SK-N-SH treated with all-trans-retinoic acid at 6 μM for 48 hours (cell line): Measurements from ENCODE around the gene CNMD.

Experiments
- ATAC-seq: fragments of 200-7000 bp; cut with Tn5 transposase; 3 replicates; pipeline ENCODE4 v1.9.1; 2020; ENCODE audit warnings: mild to moderate bottlenecking, moderate library complexity
- ARNTL ChIP-seq: fragments of 450-650 bp; formaldehyde crosslinking; IDR thresholded peaks from 2 replicates; pipeline ENCODE4 v1.5.0; 2020; ENCODE audit warnings: low read depth, mild to moderate bottlenecking, moderate library complexity, borderline replicate concordance
- BACH2 ChIP-seq: fragments of 250-450 bp; sonication (Bioruptor Pico); IDR thresholded peaks from 2 replicates; pipeline ENCODE4 v1.9.0; 2021; ENCODE audit warnings: mild to moderate bottlenecking, borderline replicate concordance
- CSDC2 ChIP-seq: fragments of 250-450 bp; sonication (Bioruptor Pico); IDR thresholded peaks from 2 replicates; pipeline ENCODE4 v1.5.0; 2020; ENCODE audit warnings: mild to moderate bottlenecking, moderate library complexity
- ESRRG ChIP-seq: fragments of 250-450 bp; sonication (Bioruptor Pico); IDR thresholded peaks from 2 replicates; pipeline ENCODE4 v1.6.1; 2021; ENCODE audit warnings: mild to moderate bottlenecking
- GLIS3 ChIP-seq: fragments of 250-450 bp; sonication (Bioruptor Pico); IDR thresholded peaks from 2 replicates; pipeline ENCODE4 v1.5.0; 2020; ENCODE audit warnings: mild to moderate bottlenecking, moderate library complexity
- ISL1 ChIP-seq: fragments of 250-450 bp; sonication (Bioruptor Pico); IDR thresholded peaks from 2 replicates; pipeline ENCODE4 v2.1.2; 2022; ENCODE audit warnings: mild to moderate bottlenecking, moderate library complexity
- OSR1 ChIP-seq: fragments of 250-450 bp; sonication (Bioruptor Pico); IDR thresholded peaks from 2 replicates; pipeline ENCODE4 v1.8.0; 2022; ENCODE audit warnings: moderate library complexity, mild to moderate bottlenecking, inconsistent platforms
- PPARA ChIP-seq: fragments of 250-450 bp; sonication (Bioruptor Pico); IDR thresholded peaks from 2 replicates; pipeline ENCODE4 v1.5.0; 2020; ENCODE audit warnings: mild to moderate bottlenecking, borderline replicate concordance
- SNAI2 ChIP-seq: fragments of 250-450 bp; sonication (Bioruptor Pico); IDR thresholded peaks from 2 replicates; pipeline ENCODE4 v1.5.0; 2020; ENCODE audit warnings: mild to moderate bottlenecking, moderate library complexity
- TCF4 ChIP-seq: fragments of 250-450 bp; sonication (Bioruptor Pico); IDR thresholded peaks from 2 replicates; pipeline ENCODE4 v1.8.0; 2021; ENCODE audit warnings: mild to moderate bottlenecking, moderate library complexity, borderline replicate concordance
- TOX ChIP-seq: fragments of 250-450 bp; sonication (Bioruptor Pico); IDR thresholded peaks from 2 replicates; pipeline ENCODE4 v1.8.0; 2021; ENCODE audit warnings: mild to moderate bottlenecking, moderate library complexity, borderline replicate concordance
- ZC3H10 ChIP-seq: fragments of 250-450 bp; sonication (Bioruptor Pico); IDR thresholded peaks from 2 replicates; pipeline ENCODE4 v1.5.1; 2021; ENCODE audit warnings: mild to moderate bottlenecking, moderate library complexity
- ZFP3 ChIP-seq: fragments of 250-450 bp; sonication (Bioruptor Pico); IDR thresholded peaks from 2 replicates; pipeline ENCODE4 v1.5.0; 2020; ENCODE audit warnings: mild to moderate bottlenecking, moderate library complexity
- ZFP30 ChIP-seq: fragments of 450-650 bp; formaldehyde crosslinking; IDR thresholded peaks from 2 replicates; pipeline ENCODE4 v1.5.0; 2022; ENCODE audit warnings: mild to moderate bottlenecking, moderate library complexity
- ZNF565 ChIP-seq: fragments of 450-650 bp; formaldehyde crosslinking; conservative IDR thresholded peaks from 2 replicates; pipeline ENCODE4 v1.5.0; 2020; ENCODE audit warnings: low read depth, mild to moderate bottlenecking, moderate library complexity
- ZNF8 ChIP-seq: fragments of 450-650 bp; formaldehyde crosslinking; IDR thresholded peaks from 2 replicates; pipeline ENCODE4 v1.5.0; 2020; ENCODE audit warnings: mild to moderate bottlenecking, moderate library complexity
- TF ChIP-seq, protein P1 (sequence below): fragments of 250-450 bp; sonication (Bioruptor Pico); IDR thresholded peaks from 2 replicates; pipeline ENCODE4 v1.5.1; 2020; ENCODE audit warnings: low read depth, mild to moderate bottlenecking, moderate library complexity
- TF ChIP-seq, protein P2 (sequence below): fragments of 250-450 bp; sonication (Bioruptor Pico); IDR thresholded peaks from 2 replicates; pipeline ENCODE4 v1.5.1; 2021; ENCODE audit warnings: mild to moderate bottlenecking, moderate library complexity
- TF ChIP-seq, protein P3 (sequence below): fragments of 250-450 bp; sonication (Bioruptor Pico); IDR thresholded peaks from 2 replicates; pipeline ENCODE4 v1.8.0; 2021; ENCODE audit warnings: low read depth, mild to moderate bottlenecking, moderate library complexity, borderline replicate concordance
- TF ChIP-seq, protein P4 (sequence below): fragments of 250-450 bp; sonication (Bioruptor Pico); IDR thresholded peaks from 2 replicates; pipeline ENCODE4 v1.8.0; 2020; ENCODE audit warnings: mild to moderate bottlenecking, moderate library complexity, borderline replicate concordance

Gene CNMD

DNA sequence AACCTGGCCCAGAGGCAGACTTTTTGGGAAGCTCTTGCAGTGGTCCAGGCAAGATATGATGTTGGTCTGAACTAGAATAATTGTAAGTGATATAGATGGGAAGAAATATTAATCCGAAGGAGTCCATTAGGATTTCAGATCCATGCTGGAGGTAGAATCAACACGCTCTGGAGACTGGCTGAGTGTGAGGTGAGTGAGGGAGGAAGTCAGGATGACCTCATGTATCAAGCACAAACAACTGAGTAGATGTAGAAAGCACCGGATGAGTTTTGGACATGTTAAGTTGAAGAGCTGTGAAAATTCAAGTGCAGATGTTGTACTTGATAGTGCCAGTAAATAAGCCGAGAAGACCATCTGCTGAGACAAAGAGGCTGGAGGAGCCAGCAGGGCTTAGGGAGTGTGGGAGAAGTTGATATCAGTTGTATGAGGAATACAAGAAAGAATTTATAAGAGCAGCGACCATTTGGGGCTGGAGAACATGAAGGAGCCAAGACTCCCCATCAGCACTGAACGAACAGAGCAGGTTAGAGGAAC lies 5.3 kb upstream of the CNMD start (continued):
- TF ChIP-seq CSDC2 (CRISPR knock-in tag) (no peak), BACH2 (CRISPR knock-in tag) (no peak)

DNA sequence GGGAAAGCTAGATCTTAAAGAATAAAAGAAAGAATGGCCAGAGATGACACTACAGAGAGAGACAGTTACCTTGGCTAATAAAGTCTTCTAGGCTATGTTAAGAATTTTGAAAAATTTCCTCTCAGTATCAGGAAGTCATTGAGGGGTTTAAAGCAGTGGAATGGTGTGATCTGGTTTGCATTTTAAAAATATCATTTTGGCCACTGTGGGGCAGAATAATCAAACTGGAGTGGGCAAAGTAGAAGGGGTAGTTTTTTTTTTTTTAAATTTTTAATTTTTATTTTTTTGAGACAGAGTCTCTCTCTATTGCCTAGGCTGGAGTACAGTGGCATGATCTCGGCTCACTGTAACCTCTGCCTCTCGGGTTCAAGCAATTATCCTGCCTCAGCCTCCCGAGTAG lies 4.4 kb upstream of the CNMD start:
- TF ChIP-seq ZNF8 (CRISPR knock-in tag) (no peak), ZFP30 (CRISPR knock-in tag) (no peak), SNAI2 (no peak)
- no peak for ATAC-seq

DNA sequence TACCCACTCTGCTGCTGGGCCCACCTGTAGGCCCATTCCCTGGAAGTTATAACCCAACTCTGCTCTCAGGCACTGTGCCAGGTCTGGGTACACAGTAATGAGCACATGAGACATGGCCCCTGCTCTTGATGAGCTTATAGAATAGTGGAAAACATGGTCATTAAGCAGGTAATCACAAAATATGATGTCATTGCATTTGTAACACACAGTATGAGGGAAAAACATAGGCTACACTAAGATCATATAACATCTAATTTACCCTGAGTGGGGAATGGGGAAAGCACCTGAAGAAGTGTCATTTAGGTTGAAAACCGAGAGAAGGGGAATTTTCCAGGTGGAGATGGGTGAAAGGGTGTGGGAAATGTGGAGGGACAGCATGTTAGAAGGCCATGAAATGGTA lies 3.9 kb upstream of the CNMD start:
- no peak for ATAC-seq
- TF ChIP-seq, protein P1, sequence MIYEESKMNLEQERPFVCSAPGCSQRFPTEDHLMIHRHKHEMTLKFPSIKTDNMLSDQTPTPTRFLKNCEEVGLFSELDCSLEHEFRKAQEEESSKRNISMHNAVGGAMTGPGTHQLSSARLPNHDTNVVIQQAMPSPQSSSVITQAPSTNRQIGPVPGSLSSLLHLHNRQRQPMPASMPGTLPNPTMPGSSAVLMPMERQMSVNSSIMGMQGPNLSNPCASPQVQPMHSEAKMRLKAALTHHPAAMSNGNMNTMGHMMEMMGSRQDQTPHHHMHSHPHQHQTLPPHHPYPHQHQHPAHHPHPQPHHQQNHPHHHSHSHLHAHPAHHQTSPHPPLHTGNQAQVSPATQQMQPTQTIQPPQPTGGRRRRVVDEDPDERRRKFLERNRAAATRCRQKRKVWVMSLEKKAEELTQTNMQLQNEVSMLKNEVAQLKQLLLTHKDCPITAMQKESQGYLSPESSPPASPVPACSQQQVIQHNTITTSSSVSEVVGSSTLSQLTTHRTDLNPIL (CRISPR knock-in tag), result no peak
- TF ChIP-seq ZFP3 (CRISPR knock-in tag) (no peak), PPARA (CRISPR knock-in tag) (no peak), SNAI2 (no peak)

DNA sequence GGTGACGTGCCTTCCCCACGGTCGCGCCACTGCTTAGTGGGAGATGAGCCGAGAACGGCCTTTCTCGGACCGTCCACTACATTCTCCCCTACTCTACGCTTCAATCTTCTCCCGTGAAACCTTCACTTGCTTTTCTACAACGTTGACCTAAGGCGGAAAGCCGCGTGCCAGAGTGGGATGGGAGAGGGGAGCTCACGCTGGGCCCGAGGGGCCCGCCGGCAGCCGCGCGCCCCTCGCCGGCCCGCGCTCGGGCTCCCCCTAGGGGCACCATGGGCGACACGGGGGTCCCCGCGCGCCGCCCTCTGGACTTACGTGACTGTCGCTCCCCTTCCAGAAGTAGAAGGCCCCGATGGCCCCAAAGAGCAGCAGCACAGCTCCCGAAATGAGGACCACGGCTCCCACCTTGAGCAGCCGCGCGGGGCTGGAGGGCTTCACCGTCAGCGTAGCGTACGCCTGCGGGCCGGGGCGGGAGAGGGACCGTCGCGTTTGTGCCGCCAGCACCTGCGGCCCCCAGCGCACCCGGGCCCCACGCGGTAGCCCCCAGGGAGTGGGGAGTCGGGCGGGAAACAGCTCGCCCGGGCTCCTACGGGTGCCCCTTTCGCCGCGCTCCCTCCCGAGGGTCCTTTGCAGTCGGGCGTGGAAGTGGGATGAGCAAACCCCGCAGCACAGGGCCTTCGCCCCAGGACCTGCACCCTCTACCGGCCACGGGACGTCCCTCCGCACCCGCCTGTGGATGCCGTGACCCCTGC lies 727 bp downstream of the CNMD start:
- ATAC-seq, result no peak
- TF ChIP-seq ZC3H10 (CRISPR knock-in tag), result no peak
- no peak for TF ChIP-seq GLIS3 (CRISPR knock-in tag)
- TF ChIP-seq, protein P2, sequence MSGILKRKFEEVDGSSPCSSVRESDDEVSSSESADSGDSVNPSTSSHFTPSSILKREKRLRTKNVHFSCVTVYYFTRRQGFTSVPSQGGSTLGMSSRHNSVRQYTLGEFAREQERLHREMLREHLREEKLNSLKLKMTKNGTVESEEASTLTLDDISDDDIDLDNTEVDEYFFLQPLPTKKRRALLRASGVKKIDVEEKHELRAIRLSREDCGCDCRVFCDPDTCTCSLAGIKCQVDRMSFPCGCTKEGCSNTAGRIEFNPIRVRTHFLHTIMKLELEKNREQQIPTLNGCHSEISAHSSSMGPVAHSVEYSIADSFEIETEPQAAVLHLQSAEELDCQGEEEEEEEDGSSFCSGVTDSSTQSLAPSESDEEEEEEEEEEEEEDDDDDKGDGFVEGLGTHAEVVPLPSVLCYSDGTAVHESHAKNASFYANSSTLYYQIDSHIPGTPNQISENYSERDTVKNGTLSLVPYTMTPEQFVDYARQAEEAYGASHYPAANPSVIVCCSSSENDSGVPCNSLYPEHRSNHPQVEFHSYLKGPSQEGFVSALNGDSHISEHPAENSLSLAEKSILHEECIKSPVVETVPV (CRISPR knock-in tag), result no peak
- no peak for TF ChIP-seq ARNTL (CRISPR knock-in tag)
- no peak for TF ChIP-seq TCF4
- no peak for TF ChIP-seq ZNF565
- no peak for TF ChIP-seq BACH2 (CRISPR knock-in tag)
- TF ChIP-seq ZFP3 (CRISPR knock-in tag), result no peak
- no peak for TF ChIP-seq ZFP30 (CRISPR knock-in tag)
- TF ChIP-seq PPARA (CRISPR knock-in tag), result no peak
- no peak for TF ChIP-seq ESRRG (CRISPR knock-in tag)
- TF ChIP-seq ZNF8 (CRISPR knock-in tag), result no peak
- TF ChIP-seq CSDC2 (CRISPR knock-in tag), result no peak
- TF ChIP-seq SNAI2, result no peak
- TF ChIP-seq, protein P3, sequence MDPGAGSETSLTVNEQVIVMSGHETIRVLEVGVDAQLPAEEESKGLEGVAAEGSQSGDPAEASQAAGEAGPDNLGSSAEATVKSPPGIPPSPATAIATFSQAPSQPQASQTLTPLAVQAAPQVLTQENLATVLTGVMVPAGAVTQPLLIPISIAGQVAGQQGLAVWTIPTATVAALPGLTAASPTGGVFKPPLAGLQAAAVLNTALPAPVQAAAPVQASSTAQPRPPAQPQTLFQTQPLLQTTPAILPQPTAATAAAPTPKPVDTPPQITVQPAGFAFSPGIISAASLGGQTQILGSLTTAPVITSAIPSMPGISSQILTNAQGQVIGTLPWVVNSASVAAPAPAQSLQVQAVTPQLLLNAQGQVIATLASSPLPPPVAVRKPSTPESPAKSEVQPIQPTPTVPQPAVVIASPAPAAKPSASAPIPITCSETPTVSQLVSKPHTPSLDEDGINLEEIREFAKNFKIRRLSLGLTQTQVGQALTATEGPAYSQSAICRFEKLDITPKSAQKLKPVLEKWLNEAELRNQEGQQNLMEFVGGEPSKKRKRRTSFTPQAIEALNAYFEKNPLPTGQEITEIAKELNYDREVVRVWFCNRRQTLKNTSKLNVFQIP (CRISPR knock-in tag), result no peak
- no peak for TF ChIP-seq OSR1 (CRISPR knock-in tag)
- TF ChIP-seq ISL1 (CRISPR knock-in tag), result no peak
- no peak for TF ChIP-seq TOX
- TF ChIP-seq, protein P4, sequence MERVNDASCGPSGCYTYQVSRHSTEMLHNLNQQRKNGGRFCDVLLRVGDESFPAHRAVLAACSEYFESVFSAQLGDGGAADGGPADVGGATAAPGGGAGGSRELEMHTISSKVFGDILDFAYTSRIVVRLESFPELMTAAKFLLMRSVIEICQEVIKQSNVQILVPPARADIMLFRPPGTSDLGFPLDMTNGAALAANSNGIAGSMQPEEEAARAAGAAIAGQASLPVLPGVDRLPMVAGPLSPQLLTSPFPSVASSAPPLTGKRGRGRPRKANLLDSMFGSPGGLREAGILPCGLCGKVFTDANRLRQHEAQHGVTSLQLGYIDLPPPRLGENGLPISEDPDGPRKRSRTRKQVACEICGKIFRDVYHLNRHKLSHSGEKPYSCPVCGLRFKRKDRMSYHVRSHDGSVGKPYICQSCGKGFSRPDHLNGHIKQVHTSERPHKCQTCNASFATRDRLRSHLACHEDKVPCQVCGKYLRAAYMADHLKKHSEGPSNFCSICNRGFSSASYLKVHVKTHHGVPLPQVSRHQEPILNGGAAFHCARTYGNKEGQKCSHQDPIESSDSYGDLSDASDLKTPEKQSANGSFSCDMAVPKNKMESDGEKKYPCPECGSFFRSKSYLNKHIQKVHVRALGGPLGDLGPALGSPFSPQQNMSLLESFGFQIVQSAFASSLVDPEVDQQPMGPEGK, result no peak

DNA sequence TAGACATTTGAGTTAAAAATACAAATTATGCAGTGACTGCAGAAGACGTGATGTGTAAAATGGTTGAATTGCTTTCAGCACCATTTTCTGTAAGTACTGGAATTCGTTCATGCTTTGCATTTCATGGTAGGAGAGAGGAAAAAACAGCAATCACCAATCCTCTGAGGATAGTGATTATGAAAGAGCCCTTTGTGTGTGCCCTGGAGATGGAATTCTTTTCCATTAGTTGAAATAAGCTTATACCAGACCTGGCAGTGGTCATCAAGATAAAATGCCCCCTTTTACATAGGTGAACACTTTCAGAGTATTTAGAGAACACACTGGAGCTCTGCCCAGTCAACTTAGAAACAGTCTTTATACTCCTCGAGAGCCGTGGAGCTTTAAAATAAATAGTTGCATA lies 1.7 kb downstream of the CNMD start:
- no peak for ATAC-seq
- TF ChIP-seq, protein P2 (CRISPR knock-in tag), result no peak
- TF ChIP-seq, protein P1 (CRISPR knock-in tag), result no peak
- TF ChIP-seq, protein P4, result no peak
- TF ChIP-seq ARNTL (CRISPR knock-in tag) (no peak), ZFP3 (CRISPR knock-in tag) (no peak), ZNF565 (no peak), ZNF8 (CRISPR knock-in tag) (no peak), PPARA (CRISPR knock-in tag) (no peak)
- TF ChIP-seq, protein P3 (CRISPR knock-in tag), result no peak
